Parathyroid adenoma (tissue), 2 donors: ENCODE results near the gene SYNDIG1.

Experiments used
- H2AFZ ChIP-seq: fragments of 300-600 bp; sonication (generic); one replicate; pipeline ENCODE4 v1.7.0; 2017; ENCODE audit warnings: antibody characterized with exemption, mild to moderate bottlenecking
- H3K27ac ChIP-seq: fragments of 300-600 bp; sonication (generic); one replicate; pipeline ENCODE4 v1.7.0; 2017
- H3K27me3 ChIP-seq: fragments of 300-600 bp; sonication (generic); one replicate; pipeline ENCODE4 v1.7.0; 2017; ENCODE audit warnings: low read length; ENCODE audit not compliant: control insufficient read depth, insufficient read depth
- H3K36me3 ChIP-seq: fragments of 300-600 bp; sonication (generic); one replicate; pipeline ENCODE4 v1.7.0; 2017; ENCODE audit warnings: low read length; ENCODE audit not compliant: control insufficient read depth, insufficient read depth
- H3K4me1 ChIP-seq: fragments of 300-600 bp; sonication (generic); one replicate; pipeline ENCODE4 v1.7.0; 2017; ENCODE audit warnings: control low read depth
- H3K4me2 ChIP-seq: fragments of 300-600 bp; sonication (generic); one replicate; pipeline ENCODE4 v1.7.0; 2017; ENCODE audit warnings: low read length
- H3K4me3 ChIP-seq: fragments of 300-600 bp; sonication (generic); one replicate; pipeline ENCODE4 v1.7.0; 2017; ENCODE audit warnings: low read depth, low read length
- H3K79me2 ChIP-seq: fragments of 300-600 bp; sonication (generic); one replicate; pipeline ENCODE4 v1.7.0; 2017; ENCODE audit warnings: control low read depth
- H3K9ac ChIP-seq: fragments of 300-600 bp; sonication (generic); one replicate; pipeline ENCODE4 v1.7.0; 2017; ENCODE audit warnings: mild to moderate bottlenecking
- H3K9me3 ChIP-seq: fragments of 300-600 bp; sonication (generic); one replicate; pipeline ENCODE4 v1.7.0; 2017; ENCODE audit warnings: low read length; ENCODE audit not compliant: control insufficient read depth
- TF ChIP-seq, protein P1 (sequence below): fragments of 300-600 bp; sonication (generic); IDR thresholded peaks from one replicate; pipeline ENCODE4 v1.7.0; 2017; ENCODE audit warnings: antibody characterized with exemption, mild to moderate bottlenecking
- donor health status: primary hyperparathyroidism.

The SYNDIG1 gene

DNA sequence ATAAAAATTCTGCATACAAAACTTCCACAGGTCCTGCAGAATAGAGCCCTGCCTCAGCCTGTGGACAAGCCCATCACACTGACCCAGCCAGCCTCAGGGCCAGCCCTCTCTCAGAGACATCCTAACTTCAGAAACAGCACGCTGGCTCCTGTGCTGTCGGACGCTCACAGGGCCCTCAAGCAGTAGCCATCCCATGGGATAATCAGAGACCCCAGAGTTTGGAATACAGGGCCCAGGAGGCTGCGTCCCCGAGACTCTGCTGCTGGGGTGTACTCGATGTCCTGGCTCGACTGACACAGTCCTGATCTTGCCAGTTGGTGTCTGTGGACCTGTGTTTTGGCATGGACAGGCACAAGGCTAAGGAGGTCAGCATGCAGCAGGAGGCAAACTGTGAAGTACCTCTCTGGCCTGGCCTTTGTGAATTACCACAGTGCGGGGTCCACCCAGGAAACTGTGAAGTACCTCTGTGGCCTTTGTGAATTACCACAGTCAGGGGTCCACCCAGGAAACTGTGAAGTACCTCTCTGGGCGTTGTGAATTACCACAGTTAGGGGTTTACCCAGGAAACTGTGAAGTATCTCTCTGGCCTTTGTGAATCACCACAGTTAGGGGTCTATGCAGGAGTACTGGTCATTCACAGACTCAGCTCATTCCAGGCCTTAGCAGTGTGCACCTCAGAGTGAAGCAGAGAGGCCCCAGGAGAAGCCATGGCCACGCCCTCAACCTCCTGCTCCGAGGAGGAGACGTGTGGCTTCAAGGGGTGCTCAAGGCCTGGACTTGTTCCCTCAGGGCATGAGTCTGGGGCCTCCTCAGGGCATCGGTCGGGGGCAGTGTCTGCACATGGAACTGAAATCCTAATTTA, 212.4 kb downstream of the SYNDIG1 start:
- Histone ChIP-seq H3K4me3 (no peak overlapping the region), H3K9ac (no peak overlapping the region), H3K4me1 (peaks cover 37% of the 10 kb centered on the region), H2AFZ (no peak overlapping the region), H3K27me3 (no peaks in the 10 kb centered on the region), H3K4me2 (no peak overlapping the region), H3K27ac (no peak overlapping the region), H3K36me3 (no peaks in the 10 kb centered on the region), H3K9me3 (no peaks in the 10 kb centered on the region), H3K79me2 (no peaks in the 10 kb centered on the region)
- TF ChIP-seq, protein P1, sequence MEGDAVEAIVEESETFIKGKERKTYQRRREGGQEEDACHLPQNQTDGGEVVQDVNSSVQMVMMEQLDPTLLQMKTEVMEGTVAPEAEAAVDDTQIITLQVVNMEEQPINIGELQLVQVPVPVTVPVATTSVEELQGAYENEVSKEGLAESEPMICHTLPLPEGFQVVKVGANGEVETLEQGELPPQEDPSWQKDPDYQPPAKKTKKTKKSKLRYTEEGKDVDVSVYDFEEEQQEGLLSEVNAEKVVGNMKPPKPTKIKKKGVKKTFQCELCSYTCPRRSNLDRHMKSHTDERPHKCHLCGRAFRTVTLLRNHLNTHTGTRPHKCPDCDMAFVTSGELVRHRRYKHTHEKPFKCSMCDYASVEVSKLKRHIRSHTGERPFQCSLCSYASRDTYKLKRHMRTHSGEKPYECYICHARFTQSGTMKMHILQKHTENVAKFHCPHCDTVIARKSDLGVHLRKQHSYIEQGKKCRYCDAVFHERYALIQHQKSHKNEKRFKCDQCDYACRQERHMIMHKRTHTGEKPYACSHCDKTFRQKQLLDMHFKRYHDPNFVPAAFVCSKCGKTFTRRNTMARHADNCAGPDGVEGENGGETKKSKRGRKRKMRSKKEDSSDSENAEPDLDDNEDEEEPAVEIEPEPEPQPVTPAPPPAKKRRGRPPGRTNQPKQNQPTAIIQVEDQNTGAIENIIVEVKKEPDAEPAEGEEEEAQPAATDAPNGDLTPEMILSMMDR, result no peak

DNA sequence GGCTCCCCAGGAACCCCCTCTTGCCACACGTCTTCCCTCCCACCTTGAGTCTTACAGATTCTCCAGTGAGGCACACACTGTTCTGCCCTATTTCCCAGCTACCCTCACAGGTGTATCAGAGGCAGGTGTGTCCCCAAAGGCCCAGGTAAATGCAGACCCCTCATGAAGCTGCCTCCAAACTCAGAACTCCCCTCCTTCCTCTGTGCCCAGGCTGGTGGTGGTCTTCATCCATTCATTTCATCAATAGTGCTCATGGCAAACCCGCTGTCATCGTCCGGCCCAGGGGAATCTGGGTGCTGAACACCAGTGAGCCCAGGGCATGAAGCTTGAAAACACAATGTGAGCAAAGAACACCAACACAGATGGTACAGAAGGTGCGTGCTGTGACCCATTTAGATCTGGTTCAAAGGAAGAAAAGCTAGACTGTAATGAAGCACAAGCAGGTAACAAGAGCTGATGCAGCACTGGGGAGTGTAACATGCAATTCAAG, 213.1 kb downstream of the SYNDIG1 start:
- no peaks in the 10 kb centered on the region for H3K9me3 ChIP-seq
- no peak overlapping the region for H3K4me3 ChIP-seq
- no peak overlapping the region for H3K27ac ChIP-seq
- H3K4me2 ChIP-seq, result no peak overlapping the region
- no peaks in the 10 kb centered on the region for H3K36me3 ChIP-seq
- no peak overlapping the region for H2AFZ ChIP-seq
- no peak overlapping the region for H3K9ac ChIP-seq
- no peaks in the 10 kb centered on the region for H3K79me2 ChIP-seq
- peaks cover 30% of the 10 kb centered on the region for H3K4me1 ChIP-seq
- no peaks in the 10 kb centered on the region for H3K27me3 ChIP-seq
- TF ChIP-seq, protein P1, result no peak

DNA sequence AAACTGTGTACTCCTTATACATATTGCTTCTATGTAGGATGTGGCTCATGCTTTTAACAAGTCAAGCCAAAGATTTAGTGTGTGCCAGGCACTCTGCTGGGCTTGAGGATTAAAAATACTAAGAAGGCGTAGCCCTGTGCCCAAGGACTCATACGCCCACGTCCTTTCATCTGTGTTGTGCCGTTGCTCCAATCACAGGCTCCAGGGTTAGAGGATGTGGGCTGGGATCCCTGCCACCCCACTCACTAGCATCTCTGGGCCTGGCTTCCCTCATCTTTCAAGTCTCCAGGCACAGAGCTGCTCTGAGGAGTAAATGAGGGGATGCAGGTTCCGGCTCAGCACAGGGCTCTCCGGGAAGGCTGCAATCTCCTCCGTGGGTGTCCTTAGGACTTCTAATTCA, 214.2 kb downstream of the SYNDIG1 start:
- no peak overlapping the region for H3K27ac ChIP-seq
- H2AFZ ChIP-seq, result no peak overlapping the region
- H3K36me3 ChIP-seq, result no peaks in the 10 kb centered on the region
- H3K4me1 ChIP-seq, result peaks cover 19% of the 10 kb centered on the region
- no peak overlapping the region for H3K9ac ChIP-seq
- H3K9me3 ChIP-seq, result no peaks in the 10 kb centered on the region
- no peak overlapping the region for H3K4me3 ChIP-seq
- H3K4me2 ChIP-seq, result no peak overlapping the region
- no peaks in the 10 kb centered on the region for H3K79me2 ChIP-seq
- TF ChIP-seq, protein P1, result no peak
- H3K27me3 ChIP-seq, result no peaks in the 10 kb centered on the region

DNA sequence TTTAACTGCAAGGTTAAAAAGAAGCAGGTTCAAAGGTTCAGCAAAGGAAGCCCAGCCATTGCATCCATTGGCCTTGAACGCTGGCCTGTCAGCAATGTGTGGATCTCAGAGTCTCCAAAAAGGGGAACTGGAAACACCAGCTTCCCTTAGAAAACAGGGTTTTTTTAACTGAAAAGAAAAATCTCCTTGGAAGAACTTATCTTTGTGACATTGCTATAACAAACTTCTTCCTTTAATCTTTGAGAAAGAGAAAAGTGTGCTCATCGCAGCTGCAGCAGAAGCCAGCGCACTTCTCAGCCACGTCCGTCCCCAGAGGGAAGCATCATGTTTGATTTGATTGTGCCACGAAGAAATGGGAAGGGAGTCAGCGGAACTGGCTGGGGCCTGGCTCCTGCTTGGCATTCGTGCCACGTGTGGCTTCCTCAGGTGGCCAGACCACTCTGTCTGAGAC, 215.0 kb downstream of the SYNDIG1 start:
- TF ChIP-seq, protein P1, result no peak
- Histone ChIP-seq H3K9me3 (no peaks in the 10 kb centered on the region), H3K4me3 (no peak overlapping the region), H3K9ac (no peak overlapping the region), H3K27me3 (no peaks in the 10 kb centered on the region), H3K36me3 (no peaks in the 10 kb centered on the region), H2AFZ (no peak overlapping the region), H3K4me1 (peaks cover 11% of the 10 kb centered on the region), H3K27ac (no peak overlapping the region), H3K79me2 (no peaks in the 10 kb centered on the region), H3K4me2 (no peak overlapping the region)
